Caki2 (cell line): ENCODE data around the gene MYO3B. TPM values are rescaled to one million over a fixed set of nuclear protein-coding genes. Genes with fewer than 3 reads are reported as not detected.
A peak's percentile ranks its signal among the peaks of the same experiment; 100 is the strongest.
"Not testable (repeated sequence)": the region's sequence is repeated elsewhere in the genome, so short reads cannot be mapped to it uniquely, and the experiment has no call there.

Experiments
- DNase-seq: peaks from one replicate; pipeline ENCODE4 v3.0.0-alpha.2; 2015; ENCODE audit warnings: low read depth
- in situ Hi-C: cut with HindIII; loops from 2 replicates; pipeline ENCODE4 v1.10.0; 2016; ENCODE audit warnings: low sequenced_read_pairs, low pct_unique_long_range_greater_than_20kb, mixed read lengths
- total RNA-seq: library from RNA; depleted of rRNA; stranded (reverse); fragments of >200 nt; shearing (Covaris generic); gene quantifications from 2 replicates; pipeline ENCODE4 v1.2.3, GENCODE V29; 2014; ENCODE audit warnings: low replicate concordance

MYO3B gene
- total RNA-seq, 1 experiment from 2014 or later = 0.07 TPM

DNA sequence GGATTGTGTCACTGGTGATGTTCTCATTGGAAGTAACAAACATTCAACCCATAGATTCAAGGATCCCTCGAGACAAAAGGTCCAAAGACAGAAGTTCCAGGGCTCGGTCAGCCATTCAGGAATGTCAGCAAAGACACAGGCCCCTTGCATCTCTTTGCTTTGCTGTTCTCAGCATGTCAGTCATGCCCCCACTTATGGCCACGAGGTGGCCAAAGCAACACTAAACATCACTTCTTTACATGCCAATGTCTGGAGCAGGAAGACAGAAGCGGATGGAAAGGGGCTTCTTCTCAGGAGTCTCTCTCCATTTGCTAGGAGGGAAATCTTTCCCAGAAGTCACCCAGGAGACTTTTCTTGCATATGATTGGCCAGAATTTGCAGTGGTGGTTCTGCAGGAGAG lies 345.6 kb downstream of the MYO3B start:
- in situ Hi-C loops = no loop called here
- no peak for DNase-seq

GRCh38 chr2:170524828-170525565 lies 347.1 kb downstream of the MYO3B start:
- no peak for DNase-seq
- in situ Hi-C loops = no loop called here

DNA sequence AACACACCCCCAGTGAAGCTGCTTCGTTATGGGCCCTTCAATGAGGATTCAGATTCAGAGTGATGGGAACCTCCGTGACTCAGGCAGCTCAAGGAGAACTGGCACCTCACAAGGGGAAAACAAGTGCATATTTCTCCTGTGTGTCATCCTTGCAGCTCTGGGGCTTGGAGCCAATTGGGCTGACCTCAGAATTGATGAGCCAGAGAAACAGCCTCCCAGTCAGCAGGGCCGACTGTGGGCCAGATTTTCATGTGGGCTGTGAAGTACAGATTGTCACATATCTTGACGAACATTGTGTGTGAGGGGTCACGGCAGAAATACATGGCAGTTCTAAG lies 347.6 kb downstream of the MYO3B start:
- DNase-seq = peak; percentile 53
- in situ Hi-C loops = no loop called here

GRCh38 chr2:170530284-170530745 lies 352.4 kb downstream of the MYO3B start:
- DNase-seq = peak; percentile 24
- in situ Hi-C loops = no loop called here

- DNase-seq = no peak
- in situ Hi-C loops = no loop called here
Measured at GRCh38 chr2:170530803-170531564, 353.0 kb downstream of the MYO3B start.

DNA sequence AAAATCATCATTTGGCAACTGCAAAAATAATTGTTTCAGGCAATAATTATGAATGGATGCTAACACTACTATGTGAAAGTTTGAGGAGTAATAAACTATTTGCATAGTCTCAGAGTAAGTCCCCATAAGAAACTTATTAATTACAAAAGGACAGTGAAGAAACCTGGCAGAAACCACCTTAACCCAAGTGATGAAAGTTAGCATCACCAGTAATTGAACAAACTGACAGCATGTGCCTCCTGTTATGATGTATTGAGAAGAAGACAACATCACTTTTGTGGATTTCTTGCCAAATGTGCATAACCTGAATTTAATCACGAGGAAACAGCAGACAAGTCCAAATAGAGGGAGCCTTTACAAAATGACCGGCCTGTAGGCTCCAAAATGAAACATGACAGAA lies 353.9 kb downstream of the MYO3B start:
- no peak for DNase-seq
- in situ Hi-C loops = no loop called here

GRCh38 chr2:170533156-170533555 lies 355.2 kb downstream of the MYO3B start:
- in situ Hi-C loops = no loop called here

DNA sequence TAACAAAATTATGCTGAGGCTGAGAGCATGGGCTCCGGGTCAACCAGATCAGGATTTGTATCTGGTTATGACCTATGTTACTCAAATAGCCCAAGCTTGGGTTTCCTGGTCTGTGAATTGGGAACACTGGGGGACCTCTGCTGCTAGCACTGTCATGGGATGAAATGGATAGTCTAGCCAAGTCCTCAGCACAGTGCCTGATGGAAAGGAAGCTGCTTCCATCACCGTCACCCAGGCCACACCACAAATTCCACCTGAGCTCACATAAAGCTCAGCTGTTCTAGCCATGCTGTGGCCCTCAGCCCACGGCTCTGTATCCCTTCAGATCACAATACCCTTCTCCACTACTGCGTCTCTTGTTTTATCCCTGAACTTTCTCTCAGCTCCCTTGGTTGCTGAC lies 357.6 kb downstream of the MYO3B start:
- no peak for DNase-seq
- in situ Hi-C loops = no loop called here

More at GRCh38 chr2:170533156-170533555, 355.2 kb downstream of the MYO3B start:
- no peak for DNase-seq

- DNase-seq = no peak
- in situ Hi-C loops = no loop called here
Measured at GRCh38 chr2:170544817-170545216, 366.9 kb downstream of the MYO3B start.

GRCh38 chr2:170548304-170548703 lies 370.4 kb downstream of the MYO3B start:
- in situ Hi-C loops = no loop called here
- no peak for DNase-seq

DNA sequence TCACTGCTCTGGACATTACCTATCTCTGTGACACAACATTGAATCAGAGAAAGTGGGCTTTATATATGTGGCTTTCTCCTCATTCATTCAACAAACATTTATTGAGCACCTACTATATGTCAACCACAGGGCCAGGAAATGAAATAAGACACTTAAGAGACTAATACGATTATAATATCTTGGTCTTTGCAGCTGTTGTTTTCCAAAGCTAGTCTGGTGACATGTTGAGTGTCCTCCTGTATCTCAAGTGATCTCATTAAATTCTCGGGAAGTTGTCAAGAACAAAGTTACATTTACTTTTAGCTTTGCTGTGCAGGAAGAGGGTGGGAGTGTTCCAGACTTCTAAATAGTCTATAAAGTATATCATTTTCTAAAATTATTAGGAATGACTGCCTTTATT lies 372.6 kb downstream of the MYO3B start:
- in situ Hi-C loops = no loop called here
- DNase-seq = no peak

DNA sequence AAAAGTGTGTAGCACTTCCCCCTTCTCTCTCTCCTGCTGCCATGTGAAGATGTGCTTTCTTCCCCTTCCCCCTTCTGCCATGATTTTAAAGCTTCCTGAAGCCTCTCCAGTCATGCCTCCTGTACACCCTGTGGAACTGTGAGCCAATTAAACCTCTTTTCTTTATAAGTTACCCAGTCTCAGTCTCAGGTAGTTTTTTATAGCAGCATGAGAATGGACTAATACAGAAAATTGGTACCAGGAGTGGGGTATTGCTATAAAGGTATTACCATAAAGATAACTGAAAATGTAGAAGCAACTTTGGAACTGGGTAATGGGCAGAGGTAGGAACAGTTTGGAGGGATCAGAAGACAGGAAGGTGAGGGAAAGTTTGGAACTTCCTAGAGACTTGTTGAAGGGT lies 374.0 kb downstream of the MYO3B start:
- DNase-seq, in situ Hi-C loops: not testable (repeated sequence)

DNA sequence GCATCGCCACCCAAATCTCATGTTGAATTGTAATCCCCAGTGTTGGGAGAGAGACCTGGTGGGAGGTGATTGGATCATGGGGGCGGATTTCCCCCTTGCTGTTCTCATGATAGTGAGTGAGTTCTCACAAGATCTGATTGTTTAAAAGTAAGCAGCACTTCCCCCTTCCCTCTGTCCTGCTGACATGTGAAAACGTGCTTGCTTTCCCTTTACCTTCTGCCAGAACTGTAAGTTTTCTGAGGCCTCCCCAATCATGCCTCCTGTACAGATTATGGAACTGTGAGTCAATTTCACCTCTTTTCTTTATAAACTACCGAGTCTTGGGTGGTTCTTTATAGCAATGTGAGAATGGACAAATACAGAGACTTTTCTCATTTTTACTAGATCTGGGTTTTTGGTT lies 375.8 kb downstream of the MYO3B start:
- in situ Hi-C loops = no loop called here
- DNase-seq = no peak

- no peak for DNase-seq
- in situ Hi-C loops = no loop called here
Measured at GRCh38 chr2:170554278-170554955, 376.5 kb downstream of the MYO3B start.

DNA sequence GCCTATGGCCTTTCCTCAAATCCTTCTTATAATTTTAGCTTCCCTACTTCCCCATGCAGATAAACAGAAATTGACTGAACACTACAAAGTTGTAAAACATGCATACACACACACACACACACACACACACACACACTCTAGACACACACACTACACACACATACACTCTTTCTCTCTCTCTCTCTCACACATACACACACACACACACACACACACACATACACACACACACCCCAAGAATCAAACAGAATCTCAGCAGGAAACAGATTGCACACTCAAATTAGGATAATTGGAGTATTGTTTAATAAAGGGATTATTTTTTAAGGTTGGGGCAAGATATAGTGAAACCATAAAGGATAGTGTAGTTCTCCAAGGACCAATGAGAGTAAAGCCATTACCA lies 385.0 kb downstream of the MYO3B start:
- DNase-seq = no peak
- in situ Hi-C loops = no loop called here

GRCh38 chr2:170563401-170563800 lies 385.5 kb downstream of the MYO3B start:
- no peak for DNase-seq
- in situ Hi-C loops = no loop called here

DNA sequence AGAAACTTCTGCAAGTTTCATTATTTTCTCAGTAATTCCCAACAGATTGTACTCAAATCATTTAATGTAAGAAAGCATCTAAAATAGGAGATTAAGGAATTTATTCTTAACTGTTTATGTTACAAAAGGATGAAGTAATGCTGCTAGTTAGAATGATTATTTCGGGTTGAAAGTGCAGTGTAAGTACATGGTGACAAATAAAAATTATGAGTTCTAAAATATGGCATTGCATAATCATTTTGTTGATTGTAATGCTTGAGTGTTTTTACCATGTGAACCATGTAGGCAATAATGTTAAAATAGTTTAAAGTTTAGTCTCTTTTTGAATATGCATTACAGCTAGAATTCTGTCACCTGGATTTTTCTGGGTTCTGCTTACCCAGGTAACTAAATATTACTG lies 388.2 kb downstream of the MYO3B start:
- in situ Hi-C loops = no loop called here
- no peak for DNase-seq

GRCh38 chr2:170567429-170567828 lies 389.5 kb downstream of the MYO3B start:
- in situ Hi-C loops = no loop called here

GRCh38 chr2:170568511-170568910 lies 390.6 kb downstream of the MYO3B start:
- DNase-seq = no peak
- in situ Hi-C loops = no loop called here

More at GRCh38 chr2:170567429-170567828, 389.5 kb downstream of the MYO3B start:
- DNase-seq = no peak
